GM21717 (cell line): Measurements from ENCODE around the gene HRH3.

ENCODE experiments used
- ATAC-seq: cut with Tn5 transposase; IDR thresholded peaks from one replicate; pipeline ENCODE4 v1.9.1; 2021; ENCODE audit warnings: mild to moderate bottlenecking, moderate library complexity; ENCODE audit not compliant: unreplicated experiment

Gene HRH3

DNA sequence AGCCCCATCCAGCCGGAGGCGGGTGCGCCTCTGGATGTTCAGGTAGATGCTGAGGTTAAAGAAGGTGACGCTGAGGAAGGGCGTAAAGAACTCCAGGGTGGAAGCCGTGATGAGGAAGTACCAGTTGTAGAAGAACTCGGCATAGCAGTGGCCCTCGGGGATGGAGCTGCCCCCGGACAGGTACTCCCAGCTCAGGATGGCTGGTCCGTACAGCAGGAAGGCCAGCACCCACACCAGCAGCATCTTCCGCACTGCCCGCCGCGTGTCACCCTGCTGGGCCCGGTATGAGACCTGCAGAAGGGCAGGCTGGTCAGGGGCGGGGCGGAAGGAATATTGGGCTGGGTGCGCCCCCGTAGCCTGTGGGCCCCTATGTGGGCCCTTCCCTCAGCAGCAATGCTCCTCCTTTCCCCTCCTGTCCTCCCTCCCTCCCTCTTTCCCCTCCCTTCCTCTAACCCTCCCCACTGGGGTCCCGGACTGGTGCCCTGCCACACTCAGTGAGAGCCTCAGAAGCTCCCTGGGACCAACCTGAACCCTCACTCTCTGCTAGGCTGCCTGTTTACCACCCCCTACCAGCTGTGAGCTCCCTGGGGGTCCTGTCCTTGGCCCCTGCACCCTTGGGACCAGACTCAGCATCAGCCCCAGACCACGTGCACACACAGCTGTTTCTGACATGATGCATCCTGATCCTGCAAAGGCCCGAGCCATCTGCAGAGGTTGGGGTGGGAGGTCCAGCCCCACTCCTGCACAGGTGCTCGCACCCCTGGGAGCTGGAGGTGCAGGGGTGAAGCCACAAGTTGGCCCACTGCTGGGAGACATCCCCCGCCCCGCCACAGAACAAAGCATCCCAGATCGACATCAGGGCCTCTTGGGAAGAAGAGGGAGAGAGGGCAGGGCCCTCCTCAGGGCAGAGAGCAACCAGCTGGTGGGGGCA, 3.2 kb downstream of the HRH3 start:
- ATAC-seq = no peak

DNA sequence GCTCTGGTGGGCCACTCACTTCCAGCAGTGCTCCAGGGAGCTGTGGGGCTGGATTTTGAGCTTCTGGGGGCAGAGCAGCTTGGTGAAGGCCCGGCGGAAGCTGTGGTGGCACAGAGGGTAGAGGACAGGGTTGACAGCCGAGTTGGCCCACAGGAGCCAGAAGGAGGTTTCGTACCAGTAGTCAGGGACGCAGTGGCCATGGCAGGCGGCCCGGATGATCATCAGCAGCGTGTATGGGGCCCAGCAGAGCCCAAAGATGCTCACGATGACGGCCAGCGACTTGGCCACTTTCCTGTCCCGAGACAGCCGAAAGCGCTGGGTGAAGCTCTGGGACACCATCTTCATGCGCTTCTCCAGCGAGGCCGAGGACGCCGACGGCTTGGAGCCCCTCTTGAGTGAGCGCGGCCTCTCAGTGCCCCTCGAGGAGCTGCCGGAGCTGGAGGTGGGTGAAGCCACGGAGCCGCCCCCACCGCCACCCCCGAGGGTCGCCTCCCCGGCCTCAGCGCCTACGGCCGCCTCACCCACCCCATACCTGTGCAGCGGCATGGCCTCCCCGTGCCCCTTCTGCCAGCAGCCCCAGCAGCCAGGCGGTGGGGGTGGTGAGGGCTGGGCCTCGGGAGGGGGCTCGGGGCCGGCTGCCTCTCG, 4.0 kb downstream of the HRH3 start:
- no peak for ATAC-seq

DNA sequence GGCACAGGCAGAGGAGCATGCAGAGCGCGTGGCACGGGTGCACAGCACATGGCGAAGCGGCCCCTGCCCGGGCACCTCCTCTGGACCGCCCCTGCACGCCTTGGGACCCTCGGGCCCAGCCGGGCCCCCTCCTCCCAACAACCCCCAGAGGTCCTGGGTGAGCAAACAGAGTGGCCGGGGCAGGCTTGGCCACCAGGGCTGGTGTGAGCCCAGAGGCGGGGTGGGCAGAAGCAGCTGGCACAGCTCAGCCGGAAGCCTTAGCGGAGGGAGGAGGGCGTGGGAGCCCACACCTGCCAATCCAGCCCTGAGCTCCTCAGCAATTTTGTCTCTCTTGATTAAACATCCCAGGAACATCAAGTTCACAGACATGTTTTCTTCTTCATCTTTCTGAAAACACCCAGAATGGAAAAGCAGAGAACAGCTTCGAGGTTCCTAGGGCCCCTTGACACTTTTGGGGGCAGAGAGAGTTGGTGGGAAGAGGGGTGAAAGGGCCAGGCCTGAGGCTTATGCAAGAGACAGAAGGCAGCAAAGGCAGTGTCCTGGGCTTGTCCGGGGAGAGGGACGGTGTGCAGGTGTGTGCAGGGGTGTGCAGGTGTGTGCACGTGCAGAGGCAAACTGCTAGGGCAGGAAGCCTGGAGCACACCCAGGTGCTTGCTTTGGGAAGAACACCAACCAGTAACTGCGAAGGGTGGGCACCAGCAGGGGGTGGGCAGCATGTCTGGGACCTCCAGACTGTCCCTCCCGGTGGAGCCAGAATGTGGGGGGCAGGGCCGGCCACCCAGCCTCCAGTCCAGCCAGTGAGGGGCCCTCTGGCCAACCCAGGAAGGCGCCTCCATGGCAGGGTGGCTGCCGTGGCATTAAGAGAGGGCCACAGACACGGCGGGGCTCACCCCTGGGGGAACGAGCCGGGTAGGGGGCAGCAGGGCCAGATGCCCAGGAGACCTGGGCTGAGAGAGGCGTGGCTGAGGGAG, 4.8 kb downstream of the HRH3 start:
- ATAC-seq = no peak

DNA sequence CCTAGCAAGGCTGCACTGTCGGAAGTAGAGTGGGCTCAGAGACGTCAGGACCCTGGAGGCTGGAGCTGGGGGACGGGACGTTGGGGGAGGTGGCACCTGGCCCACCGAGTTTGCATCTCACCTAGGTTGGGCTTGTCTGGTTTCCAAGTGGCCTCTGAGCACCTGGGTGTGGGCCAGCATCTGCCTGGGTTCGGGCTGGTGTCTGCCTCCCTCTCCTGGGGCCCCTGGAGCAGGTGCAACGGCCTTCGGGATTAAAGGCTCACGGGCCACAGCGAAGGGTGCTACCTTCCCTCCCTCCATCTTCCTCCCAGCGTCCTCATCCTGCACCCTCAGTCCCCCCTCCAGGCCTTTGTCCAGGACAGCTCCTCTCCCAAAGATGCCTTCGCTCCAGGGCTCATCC, 6.0 kb downstream of the HRH3 start:
- no peak for ATAC-seq

DNA sequence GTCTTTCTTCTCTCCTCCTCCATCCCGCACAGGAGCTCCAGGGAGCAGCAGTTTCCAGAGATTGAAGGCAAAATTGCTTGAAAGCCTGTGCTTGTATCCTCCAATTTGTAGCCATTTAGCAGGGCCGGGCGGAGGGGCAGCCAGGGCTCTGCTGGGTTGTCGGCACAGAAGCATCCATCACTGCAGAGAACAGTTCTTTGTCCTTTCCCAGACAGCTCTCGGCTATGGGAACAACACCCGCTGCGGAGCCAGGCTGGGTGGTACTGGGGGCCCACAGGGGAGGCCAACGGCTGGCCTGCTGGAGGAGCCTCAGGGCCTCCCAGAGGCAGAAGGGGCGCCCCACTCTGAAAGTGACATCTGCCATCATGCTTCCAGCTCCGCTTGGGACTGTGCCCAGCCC, 7.8 kb downstream of the HRH3 start:
- no peak for ATAC-seq

DNA sequence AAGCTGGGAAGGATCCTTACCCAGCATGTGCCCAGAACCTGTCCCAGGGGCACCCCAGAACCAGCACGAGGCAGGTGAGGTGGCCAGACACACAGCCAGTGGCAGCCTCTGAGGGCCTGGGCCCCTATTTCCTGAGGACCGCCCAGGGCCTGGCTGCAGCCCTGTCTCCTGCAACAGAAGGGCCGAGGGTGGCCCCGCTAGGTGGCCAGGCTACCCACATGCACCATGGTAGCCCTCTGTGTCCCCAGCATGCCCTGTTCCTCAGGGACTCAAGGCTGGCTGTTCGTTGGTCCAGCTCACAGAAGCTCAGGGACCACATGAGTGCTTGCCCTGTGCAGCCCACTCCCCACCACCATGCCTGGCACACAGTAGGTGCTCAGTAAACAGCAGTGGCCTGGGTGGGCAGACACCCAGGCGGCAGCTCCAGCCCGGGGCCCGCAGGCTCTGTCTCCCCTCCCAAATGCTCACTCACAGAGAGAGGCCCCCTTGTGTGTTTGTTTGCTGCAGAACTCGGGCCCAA, 8.2 kb downstream of the HRH3 start:
- no peak for ATAC-seq

DNA sequence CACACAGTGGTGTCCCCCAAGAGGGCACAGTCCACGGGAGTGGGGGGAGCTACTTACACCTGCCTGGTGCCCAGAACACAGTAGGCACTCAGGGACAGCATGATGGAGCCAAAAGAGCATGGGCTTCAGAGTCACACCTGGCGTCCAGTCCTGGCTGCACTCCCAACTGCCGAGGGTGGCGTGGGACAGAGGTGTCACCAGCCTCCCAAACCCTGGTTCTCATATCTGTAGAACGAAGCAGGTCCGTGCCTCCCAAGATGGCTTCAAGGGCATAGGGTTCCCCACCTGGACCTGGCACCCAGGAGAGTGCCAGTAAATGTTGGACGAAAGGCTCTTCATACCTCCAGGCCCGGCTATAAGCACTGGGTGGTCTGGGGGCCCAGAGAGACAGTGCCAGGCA, 8.9 kb downstream of the HRH3 start:
- no peak for ATAC-seq

DNA sequence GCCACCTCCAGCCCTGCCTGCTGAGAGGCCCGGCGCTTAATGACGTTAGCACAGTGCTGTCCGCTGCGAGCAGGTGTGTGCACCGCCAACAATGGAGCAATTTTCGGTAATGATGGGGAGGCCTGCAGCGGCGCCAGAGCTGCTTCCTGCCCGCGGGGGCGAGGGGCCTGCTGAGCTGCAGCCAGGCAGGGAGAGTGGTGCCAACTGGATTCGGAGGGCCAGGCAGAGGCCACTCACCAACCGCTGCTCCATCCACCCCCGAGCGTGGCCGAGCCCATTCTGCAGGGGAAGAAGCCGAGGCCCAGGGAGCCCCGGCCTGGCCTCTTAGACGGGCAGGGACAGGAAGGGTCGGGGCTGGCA, 9.6 kb downstream of the HRH3 start:
- ATAC-seq = no peak

DNA sequence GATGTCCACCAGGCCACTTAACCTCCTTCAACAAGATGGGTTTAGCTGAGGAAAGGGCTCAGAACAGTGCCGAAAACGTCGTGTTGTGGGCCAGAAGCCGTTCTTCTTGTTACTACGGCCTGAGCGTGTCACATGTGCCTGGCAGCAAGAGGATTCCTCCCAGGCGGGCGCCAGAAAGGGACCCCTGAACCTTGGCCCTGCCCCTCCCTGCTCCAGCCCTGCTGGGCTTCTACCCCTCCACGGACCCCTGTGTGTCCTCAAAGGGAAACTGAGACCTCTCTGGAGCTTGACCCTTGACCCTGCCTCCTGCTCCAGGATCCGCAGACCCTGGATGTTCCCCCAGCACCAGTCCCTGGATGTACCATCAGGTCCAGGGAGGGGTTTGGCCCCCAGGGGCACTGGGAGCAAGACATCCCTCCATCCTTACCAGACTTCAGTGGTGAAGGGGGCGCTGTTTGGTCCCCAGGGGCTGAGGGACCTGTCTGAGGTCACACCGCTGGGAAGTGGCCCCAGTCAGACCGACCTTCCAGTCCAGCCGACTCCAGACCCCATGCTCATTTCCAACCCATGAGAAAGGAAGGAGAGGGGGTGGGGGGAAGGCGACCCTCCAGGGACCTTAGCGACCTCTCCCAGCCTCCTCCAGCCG, 10.1 kb downstream of the HRH3 start:
- no peak for ATAC-seq

DNA sequence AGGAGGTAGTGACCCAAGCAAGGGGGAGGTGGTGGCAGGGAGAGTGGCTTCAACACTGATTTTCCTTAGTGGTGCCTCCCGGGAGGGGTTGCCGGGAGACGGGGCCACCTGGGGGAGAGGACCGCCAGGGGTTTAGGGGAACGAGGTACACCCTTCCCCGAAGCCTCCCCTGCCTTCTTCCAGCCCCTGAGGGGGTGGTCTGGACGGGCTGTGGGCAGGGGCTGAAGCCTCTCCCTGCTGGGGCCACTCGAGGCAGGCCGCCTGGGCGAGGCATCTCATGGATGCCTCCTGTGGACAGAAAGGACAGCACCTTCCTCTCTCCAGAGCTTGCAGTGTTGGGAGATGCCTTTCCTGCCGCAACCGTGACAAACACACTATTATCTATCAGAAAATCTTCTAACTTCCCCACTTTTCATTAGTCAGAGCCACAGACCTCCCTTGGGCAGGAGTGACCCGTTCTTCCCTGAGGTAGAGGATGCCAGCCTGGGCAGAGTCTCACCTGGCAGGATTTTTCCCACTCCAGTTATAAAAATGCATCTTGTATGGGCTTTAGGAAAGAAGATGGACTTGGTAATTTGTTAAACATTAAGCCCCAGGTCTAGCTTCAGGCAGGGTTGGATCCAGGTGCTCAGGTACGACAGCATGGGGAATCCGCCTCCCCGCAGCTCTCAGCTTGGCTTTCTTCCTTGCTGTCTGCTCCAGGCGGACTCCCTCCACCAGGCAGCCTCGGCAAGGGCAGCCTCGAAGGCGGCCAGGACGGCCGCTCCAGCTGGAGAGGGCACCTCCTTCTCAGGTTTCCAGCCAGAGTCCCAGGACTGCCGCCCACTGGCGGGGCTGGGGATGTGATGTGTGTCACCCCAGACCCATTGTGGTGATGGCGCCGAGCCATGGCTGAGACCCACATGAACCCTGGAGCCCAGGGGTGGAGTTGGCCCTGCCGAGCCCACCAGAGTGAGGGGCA, 11.0 kb downstream of the HRH3 start:
- ATAC-seq = no peak

DNA sequence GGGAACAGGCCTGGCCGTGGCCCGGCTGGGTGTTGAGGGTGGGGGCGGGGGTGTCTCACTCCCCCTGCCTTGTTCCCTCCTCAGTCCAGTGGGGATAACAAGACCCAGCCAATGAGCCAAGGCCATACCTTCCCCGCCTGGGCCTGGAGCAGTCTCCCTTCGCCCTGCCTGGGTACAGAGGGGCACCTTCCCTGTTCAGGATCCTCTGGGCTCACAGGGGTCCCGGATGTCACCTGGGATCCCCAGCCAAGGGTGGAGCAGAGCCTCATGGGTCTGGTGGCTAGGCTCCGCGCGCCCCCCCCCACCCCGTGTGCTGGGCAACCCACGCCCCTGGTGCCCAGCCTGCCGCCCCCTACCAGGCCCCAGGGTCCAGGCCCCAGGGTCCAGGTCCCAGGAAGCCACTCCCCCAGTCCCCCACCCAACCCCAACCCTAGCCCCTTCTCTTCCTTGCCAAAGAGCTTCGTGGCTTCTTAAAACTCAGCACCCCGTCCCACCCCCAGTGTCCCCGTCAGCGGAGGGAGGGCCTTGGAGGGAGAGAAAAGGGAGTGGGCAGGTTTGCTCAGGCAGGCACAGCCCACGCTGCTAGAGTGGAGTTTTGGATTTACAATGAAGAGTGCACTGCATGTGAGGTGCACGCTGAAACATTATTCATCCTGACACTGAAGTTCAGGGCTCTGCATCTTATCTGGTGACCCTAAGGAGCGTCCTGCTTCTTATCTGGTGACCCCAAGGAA, 11.8 kb downstream of the HRH3 start:
- no peak for ATAC-seq

DNA sequence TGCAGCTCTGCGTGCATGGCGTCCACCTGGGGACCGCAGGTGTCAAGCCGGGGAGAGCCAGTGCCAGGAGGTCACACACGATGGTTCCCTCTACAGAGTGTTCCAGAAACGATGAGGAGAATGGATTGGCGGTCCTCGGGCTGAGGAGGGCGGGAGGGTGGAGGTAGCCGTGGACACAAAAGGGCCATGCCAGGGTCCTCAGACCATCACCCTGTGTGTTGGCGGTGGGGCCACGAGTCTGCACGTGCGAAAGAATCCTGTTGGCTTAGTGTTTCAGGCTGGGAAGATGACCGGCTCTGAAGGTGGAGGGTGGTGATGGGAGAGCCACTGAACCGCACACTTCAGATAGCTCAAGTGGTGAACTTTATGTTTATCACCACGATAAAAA, 13.7 kb downstream of the HRH3 start:
- no peak for ATAC-seq

DNA sequence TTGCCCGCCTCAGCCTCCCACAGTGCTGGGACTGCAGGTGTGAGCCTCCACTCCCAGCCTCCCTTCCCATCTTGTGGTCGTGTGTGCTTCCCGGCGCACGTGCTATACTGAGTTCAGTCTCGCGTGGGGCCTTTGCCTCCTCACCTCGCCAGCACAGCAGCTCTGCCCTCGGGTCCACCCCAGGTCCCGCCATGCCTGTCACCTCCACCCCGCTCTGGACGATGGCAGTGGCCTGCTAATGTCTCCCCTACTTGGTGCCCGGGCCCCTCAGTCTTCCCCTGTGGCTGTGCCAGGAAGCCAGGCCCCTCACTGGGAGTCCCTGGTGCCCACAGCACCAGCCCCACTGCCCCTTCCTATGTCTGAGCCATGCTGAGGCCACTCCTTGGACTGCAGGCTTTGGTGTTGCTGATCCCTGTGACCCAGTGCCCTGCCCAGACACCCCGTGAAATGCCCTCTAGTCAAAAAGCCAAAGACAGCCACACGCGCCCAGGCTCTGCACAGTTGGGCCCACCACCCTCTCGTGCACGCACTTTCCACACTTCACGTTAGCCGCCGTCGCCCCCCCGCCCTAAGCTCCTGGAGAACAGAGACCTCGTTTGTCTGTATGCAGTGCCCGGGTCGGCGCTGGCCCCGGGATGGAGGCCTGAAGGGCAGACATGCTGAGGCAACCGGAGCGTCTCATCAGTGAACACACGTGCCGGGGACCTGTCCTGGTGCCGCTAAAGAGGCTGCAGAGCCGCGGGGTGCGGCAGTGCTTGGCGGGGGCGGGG, 14.3 kb downstream of the HRH3 start:
- no peak for ATAC-seq

DNA sequence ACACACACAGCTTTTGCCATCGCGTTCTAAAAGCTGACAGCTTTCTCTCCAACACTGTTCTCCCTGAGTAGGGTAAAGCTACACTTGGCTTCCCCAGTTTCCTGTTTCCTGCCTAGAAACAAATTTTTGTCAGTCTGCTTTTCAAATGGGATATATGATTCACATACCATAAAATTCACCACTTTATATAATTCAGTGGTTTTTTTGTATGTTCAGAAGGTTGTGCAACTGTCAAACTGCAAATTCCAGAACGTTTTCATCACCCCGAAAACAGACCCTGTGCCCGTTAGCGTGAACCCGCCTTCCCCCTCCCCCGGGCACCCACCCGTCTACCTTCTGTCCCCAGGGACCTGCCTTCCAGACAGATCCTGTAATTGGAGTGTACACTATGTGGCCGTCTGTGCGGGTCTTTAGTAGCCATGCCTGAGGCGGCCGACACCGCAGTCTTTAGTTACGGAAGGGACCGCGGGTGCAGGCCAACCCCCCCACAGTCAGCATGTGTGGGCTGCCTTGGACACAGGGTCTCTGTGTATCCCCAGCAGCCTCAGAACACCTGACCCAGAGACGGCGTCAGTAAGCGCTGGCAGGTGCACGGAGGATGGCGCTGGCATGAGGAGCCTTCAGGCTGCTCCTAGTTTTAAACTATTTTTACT, 16.6 kb downstream of the HRH3 start:
- ATAC-seq = no peak

DNA sequence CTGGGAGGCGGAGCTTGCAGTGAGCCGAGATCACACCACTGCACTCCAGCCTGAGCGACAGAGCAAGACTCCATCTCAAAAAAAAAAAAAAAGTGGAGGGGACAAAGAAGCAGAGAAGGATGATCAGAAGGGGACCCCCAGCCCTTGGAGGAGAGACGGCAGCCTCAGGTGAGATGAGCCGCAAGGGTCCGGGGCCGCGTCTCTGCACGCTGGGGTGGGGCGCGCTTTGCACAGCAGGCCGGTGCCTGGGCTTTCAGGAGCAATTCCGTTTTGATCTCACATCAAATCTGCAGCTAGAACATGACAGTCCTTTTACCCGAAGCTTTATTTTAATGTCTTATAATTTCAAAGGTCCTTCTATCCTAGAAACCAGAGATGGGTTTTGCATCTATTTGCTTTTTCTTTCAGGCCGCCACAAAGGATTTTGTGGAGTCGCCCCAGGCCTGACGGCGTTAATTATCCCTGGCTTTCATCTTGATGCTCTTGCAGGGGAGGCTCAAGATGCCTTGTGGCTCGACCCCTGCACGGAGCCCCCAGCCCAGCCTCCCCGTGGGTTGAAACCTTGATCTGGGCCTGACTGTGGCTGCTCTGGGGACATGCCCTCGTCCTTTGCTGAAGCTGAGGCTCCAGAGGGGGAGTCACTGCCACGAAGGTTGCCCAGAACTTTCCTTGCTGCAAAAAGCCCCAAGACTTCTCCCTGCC, 17.3 kb downstream of the HRH3 start:
- ATAC-seq = no peak

DNA sequence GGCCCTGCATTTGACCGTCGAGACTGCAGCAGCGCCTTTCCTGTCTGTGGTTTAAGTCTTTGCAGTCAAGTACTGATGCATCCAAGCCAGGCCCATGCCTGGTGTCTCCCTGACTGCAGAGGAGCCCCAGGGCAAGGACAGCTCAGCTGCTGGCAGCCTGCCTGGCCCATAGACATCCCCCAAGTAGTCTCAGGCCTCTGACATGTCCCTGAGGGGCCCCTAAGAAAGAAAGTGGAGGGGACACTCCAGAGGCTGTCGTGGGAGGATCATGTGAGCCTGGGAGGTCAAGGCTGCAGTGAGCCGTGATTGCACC, 18.0 kb downstream of the HRH3 start:
- ATAC-seq = no peak
